NOMO-1 treated with DMSO at 0.1 percent for 48 hours (cell line): ENCODE measurements around the gene DELE1.

Source experiments
- DNase-seq: peaks from one replicate; lab custom pipeline; 2025; ENCODE audit not compliant: unreplicated experiment; lab: John Stamatoyannopoulos, UW

DELE1 gene, protein sequence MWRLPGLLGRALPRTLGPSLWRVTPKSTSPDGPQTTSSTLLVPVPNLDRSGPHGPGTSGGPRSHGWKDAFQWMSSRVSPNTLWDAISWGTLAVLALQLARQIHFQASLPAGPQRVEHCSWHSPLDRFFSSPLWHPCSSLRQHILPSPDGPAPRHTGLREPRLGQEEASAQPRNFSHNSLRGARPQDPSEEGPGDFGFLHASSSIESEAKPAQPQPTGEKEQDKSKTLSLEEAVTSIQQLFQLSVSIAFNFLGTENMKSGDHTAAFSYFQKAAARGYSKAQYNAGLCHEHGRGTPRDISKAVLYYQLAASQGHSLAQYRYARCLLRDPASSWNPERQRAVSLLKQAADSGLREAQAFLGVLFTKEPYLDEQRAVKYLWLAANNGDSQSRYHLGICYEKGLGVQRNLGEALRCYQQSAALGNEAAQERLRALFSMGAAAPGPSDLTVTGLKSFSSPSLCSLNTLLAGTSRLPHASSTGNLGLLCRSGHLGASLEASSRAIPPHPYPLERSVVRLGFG

DNA sequence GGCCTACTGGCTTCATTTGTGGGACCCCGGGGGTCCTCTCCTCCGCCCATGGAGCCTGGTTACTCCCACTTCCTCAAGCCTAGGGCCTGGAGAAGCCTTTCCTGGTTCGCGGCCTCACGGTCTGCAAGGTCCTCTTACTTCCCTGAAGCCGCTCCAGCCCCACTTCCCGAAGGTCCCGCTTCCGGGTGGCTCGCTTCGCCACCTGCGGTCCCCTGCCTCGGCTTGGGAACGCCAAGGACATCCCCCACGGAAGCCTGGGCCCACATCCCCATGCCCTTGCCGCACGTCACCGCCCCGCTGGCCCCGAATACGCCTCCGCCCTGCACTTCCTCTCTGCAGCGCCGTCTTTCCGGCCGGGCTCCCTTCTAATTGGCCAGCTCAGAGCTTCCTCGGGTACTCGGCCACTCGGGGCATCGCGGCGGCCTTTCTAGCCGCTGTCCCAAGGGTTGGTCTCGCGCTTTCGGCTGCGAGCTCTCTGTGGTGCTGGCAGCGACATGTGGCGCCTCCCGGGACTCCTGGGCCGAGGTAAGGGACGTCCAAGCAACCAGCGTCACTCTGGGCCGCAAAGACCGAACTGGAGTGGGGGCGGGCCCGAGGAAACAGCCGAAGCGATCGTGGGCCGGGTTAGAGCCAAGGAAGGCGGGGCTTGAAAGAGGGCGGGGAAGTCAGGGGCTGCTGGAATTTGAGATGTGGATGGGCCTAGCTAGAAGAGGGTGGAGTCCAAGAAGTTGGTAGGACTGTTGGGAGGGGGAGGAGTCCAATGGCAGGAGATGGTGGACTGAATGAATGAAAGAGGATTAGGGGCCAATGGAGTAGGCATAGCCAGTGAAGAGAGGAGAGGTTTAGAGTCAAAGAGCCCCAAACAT, at the start of gene DELE1:
DELE1 (plus strand) TSS at position 424 of the 866 bp plus-strand sequence; CDS start at position 495, 71 bp downstream.
- peak; percentile 97 for DNase-seq

DNA sequence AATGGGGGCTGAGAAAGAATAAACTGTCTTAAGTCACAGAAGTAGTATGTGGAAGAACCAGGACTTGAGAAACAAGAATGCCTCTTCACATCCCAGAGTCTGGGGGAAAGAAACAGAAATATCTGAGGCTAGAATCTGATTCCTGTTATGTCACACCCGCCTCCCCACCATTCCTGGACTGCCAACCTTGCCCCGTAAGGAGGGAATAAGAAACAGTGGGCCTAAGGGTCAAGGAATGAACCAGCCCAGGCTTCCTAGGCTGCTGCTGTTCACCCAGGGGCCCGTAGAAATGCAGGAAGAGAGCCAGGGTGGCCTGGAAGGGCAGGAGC, 49.8 kb upstream of the DELE1 start:
- no peak for DNase-seq

DNA sequence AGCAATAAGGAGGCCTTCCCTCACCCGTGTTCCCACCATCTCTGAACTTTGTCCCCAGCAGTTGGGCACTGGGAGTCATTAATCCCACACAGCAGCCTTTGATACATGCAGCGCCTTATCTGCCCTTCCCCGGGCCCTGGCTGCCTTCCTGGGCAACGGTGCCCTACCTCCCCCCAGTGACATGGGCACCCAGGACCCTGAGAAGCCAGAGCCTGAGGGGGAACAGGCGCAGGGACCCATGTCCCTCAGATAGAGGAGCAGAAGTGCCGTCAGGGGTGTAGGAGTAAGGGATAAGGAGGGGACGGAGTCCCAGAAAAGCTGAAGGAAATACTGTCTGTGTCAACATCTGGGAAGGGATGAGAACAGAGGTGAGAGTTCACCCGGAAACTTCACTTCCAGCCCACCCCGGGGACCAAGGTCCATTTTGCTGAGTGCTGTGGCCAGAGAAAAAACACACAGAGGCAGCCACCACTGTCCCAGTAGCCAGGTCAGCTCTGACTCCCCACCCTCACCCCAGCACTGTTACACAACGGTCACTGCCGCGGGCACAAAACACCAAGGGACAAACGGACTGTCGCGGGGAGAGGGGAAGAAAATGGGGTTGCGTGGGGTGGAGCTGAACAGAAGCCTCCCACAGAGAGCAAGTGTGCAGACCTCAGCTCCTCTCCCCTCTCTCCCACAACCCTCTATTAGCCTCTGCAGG, 49.3 kb upstream of the DELE1 start:
- DNase-seq, result no peak

DNA sequence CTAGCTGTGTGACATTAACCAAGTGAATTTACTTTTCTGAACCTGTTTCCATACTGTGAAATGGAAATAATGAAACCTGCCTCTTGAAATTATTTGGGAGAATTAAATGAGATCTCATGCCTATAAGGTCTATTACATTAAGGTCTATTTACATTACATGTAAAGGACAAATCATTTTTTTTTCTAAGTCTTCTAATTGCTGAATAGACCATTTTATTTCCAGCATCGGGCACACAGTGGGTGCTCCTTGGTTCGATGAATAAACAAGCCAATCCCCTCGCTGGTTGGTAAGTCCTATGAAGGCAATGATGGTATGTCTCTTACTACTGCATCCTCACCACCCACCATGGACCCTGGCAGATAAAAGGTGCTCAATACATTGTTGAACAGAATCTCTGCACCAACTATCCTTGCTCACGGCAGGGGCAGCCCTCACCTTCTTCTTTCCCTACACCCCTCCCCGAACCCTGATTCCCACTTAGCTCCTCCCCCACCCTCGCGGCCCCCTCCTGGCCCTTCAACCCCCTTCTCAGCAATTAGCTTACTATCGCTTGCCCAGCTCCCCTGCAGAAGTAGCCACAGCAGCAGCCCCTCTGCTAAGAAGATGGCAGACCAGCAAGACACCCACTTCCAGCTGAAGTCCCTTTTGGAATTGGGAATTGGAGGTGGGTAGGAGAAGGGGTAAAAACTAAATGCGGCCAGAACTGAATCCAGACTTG, 48.5 kb upstream of the DELE1 start:
- no peak for DNase-seq

DNA sequence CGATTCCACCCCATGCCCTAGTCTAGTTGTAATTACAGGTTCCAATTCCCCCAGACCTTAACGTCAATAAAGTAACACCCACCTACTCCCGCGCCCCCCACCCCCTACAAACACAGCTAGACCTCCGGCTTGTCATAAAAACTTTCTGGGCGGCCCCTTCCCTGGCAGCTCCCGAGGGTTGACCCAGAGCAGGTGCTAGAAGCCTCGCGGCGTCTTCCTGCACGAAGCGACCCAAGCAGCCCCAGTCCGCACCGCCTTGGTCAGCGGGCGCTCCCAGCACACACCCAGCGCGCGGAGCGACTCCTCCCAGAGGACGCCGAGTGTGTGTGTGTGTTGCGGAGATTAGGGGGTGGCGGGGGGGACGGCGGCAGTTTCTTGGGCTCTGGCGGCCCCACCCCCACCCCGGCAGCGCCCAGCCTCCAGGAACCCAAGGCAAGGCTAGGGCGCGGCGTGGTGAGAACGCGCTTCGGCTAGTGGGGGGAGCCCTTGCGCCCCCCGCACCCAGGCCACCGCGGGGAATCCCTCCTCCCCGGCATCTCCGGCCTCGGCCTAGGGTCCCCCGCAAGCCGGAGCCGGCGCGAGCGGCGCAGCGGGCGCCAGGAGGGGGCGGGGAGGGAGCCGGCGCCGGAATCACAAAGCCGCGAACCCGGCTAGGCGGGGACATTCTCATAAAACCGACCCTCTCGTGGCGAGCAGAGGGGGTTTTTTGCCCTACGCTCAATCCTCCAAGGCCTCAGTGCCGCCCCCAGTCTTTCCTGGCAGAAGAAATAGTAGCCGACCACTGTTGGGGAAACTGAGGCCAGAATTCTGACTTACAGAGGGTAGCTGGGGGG, 47.7 kb upstream of the DELE1 start:
- no peak for DNase-seq

DNA sequence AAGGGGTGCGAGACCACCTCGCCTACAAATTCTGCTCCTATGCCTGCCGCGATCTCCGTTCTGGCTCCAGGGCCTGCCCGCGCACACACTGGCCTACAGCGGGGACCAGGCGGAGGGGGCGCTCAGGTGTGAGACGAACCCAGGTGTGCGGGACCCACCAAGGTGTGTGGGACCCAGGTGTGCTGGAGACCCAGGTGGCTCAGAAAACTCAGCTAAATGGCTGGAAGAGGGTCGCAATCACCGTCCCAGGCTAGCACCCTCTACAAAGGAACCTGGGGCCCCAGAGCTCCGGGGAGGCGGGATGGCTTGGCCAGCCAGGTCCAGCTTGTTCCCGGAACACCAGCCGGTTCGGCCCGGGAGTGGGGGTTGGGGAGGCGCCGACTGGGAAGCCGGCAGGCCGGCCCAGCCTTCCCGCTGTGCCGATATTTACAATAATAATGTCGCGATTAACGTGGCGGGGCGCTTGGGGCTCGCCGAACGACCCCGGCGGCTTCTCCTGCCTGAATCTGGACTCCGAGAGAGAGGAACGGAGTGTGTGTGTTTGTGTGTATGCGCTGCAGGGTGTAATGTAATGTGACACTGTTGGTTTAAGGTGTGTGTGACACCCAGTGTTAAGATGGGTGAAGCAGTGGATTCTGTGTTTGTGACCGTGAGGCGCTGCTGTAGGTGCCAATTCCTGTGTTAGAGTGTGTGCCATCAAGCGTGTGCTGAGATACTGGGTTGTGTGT, 46.9 kb upstream of the DELE1 start:
- DNase-seq, result no peak

DNA sequence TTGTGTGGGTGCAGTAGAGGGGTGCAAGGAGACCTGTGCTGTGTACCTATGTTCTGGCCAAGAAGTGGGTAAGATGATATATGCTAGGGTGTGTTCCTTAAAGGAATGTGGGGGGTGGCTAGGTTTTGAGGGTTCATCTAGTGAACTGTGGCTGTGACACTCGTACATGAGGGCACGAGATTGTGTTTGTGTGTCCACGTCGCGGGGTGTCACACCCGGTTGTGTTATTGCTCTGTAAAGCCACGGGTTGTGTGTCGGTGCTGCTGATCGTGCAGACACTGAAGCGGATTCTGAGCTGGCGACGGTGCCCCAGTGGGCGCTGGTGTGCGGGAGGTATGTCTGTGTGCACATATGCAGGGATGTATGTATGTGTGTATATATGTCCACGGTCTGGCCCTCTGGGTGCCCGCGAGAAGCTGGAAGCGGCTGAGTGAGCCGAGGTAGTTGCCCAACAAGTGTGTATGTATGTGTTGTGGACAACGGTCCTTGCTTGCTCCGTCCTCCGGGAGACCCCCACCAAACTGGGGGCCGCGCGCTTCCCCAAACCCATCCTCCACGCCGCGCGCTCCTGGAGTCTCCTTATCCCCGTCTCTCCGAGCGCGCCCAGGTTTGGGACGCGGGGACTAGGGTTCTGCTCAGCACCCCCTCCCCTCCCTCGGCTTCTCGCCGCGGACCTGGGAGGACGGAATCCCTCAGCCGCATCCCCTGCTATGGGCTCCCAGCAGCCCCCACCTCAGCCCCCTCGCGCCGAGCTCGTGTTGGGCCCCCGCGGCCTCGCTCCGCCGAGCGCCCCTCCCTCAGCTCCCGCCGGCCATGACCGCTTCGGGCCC, 46.1 kb upstream of the DELE1 start:
- DNase-seq, result no peak

DNA sequence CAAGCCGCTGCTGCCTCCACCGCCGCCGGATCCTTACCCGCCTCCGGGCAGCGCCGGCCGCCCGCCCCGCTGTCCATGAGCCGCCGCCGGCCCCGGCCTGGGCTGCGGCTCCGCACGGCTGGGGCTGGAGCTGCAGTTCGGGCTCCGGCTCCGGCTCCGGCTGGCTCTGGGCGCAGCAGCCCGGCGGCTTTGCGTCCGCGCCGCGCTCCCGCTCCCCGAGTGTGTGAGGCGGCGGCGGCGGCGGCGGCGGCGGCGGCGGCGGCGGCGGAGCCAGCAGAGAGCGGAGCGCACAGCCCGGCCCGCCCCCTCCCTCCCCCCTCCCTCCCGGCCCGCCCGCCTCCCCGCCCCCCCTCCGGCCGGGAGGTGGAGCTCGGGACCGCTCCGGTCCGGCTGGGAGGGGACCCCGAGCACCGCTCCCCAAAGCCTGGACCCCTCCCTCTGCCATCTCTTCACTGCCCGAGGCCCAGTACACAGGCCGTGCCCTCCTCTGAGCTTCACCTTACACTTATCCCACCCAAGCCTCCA, 45.4 kb upstream of the DELE1 start, which contains the start of gene PCDH1:
PCDH1 (minus strand) TSS at position 225 of the 525 bp plus-strand sequence; CDS start at position 77, 148 bp downstream.
- no peak for DNase-seq

DNA sequence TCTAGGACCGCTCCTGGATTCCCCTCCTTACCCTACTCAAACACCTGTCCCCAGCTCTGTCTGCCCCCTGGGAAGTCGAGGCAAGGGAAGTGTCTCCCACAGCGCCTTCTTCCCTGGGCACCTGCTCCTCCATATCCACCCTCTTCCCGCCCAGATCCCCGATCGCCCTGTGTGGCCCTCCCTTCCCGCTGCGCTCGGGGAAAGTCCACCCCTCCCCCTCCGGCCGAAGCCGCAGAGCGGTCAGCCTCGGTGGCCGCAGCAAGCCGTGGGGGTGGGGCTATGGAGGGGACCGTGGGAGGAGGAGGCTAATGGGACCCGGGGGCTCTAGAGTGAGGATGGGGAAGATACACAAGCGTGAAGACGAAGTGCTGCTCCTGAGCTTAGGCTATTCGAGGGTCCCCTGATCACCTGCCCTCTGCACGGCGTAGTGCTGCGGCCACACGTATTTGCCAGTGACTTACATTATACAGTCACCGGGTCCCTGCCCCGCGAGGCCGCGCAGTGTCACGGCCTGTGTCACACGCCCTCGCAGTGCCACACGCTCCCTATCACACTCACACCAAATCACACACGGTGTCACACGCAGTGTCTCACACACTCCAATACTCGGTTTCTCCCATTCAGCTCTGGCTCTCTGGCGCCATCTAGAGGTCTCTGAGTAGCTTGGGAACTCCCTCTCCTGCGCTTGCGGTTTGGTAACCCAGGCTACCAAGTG, 44.8 kb upstream of the DELE1 start:
- DNase-seq, result peak; percentile 84

DNA sequence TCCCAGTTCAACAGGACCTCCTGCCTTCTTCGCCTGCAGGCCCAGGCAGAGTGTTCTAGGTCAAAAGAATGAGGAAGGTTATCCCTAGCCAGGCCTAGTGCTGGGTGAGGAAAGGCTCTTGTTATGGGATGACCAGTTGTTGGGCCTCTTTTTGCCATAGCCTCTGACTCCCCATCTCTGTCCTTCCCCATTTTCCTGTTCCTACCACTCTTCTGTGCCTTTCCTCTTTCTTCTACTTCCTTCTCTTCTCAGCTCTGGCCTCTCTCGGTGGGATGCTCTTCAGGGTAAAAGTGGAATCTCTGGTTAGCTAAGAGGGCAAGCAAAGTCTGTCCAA, 44.3 kb upstream of the DELE1 start:
- DNase-seq, result no peak

DNA sequence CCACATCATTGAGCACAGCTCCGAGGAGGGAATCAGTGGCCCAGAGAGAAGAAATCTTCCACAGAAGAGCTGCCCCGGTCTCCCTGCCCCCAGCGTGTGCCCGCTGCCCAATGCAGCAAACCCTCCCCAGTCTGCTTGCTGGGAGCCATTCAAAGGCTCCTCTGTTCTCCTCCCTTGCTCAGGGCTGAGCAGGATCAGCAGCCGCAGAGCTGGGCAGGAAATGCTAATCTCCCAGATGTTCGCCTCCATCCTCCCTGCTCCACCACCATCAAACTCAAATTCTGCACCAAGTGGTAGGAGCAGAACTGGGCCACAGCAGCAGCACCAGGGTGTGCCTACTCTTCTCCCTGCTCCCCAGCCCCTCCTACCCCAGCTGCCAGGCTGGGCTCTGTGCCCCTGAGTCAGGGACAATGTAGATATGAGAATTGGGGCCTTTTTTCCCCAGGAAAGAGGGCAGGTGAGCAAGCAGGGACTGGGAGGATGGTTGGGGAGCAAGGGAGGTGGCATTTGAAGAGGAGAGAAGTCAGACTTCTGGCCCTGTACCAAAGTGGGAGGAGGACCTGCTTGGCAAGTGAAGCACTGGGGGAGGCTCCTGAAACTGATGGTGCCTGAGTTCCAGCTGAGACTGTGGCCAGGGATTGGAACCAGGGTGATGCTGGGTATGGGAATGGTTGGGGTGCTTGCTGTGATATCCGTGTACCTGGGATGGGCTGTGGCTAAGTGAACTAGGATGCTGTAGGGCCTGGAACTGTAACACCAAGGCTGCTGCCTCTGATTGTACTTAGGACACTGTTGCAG, 43.5 kb upstream of the DELE1 start:
- no peak for DNase-seq

DNA sequence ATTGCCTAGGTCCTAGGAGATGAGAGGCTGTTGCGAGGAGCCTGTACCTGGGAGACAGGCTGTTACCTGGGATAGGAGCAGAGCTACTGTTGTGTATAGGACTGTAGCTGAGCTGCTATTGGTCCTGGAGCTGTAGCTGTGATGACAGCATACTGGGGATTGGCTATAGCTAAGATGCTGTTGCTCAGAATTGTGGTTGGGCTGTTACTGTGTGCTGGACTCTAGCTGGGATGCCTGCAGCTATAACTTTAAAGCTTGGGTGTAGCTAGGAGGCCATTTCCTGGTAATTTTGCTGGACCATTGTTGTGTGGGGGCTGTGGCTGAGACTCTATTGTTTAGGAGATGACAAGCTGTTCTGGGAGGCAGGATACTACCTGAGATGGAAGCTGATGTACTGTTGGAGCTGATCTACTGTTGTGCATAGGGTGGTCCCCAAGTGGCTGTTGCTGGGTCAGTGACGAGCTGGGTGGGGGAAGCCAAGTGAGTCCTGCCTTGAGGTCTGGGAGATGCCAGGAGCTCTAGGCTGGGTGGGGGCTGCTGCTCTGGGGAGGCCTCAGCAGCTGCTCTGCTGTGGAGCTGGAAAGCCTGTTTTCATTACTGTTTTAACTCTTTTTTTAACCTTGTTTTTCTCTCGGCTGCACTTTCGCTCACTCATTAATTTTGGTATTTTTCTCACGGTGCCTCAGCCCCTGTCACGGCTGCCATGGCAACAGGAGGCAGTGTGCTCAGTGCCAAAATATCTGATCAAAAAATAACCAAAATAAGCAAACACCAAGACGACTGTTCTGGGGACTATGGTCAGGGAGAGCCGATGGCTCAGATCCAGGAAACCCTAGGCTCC, 42.5 kb upstream of the DELE1 start:
- no peak for DNase-seq

DNA sequence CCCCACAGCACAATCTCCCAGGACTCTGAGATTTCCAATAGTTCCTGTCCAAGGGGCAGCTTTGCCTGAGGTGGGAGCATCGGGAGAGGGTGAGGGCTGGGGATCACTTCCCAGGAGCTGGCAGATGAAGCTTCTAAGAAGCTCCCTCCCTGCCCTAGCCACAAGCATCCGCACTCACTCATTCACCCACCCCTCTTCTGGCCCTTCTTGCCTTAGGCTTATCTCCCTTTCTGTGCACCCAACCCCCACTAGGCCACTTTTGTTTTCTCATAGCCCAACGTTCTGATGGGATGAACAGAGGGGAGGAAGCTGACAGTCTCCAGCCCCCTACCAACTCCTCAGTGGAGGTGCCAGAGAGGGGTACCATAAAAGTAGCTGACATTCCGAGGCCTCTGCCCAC, 41.8 kb upstream of the DELE1 start:
- DNase-seq, result no peak

DNA sequence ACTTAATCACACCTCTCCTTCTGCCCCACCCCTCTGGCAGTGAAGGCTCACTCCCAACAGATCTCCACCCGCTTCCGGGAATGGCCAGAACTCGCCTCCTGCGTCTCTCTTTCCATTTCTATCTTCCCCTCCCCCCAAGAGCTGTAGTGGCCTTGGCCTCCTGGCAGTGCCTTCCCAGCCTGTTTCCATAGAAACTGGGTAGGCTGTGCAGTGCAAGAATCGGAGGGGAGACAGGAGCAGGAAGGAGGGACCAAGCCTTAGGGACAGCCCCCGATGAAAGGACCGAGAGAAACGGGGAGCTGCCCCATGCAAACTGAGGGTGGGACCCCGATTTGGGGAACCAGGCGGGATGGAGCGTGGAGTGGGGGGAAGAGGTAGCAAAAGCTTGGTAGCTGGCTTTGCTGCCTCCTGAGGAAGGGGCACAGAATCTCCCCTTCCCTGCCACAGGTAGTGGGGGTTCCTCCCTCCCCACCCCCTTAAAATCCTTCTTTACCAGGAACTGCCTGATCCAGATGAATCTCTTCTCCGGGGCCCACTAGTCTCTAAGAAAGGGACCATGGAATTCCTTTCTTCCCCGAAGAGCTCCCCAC, 41.0 kb upstream of the DELE1 start:
- DNase-seq, result no peak

DNA sequence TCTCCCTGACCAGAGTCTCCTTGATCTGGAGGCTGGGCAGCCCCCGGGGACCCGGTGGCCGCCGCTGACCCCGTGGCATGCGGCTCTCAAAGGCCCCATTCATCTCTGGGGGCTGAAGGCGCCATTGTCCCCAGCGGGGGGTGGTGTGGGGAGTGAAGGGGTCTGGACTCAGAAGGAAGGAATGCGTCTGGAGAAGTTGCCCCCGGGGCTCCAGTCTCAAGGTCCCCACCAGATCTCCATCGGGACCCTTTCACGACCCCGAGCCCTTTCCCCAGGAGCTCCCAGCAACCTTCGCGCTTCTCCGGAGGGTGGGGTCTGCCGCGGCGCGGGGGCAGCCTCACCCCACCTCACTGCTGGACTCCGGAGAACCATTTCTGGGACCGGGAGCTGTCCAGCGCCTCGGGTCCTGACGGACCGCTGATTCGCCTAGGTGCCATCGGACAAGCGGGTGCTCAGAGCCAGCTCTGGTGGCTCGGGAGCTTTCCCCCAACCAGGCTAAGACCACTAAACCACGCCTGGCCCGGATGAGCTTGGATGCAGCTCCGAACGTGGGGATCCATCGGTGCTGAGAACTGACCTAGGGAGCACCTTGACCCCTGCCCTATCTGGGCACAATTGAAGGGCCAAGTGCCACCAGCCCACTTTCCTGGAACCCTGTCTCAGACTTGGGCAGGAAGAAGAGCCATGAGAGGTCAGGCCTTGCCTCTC, 40.3 kb upstream of the DELE1 start:
- no peak for DNase-seq
